RWPE2 (cell line): ENCODE data around the gene WDR77.

Experiments used
- ATAC-seq: fragments of 200-7000 bp; cut with Tn5 transposase; 3 replicates; pipeline ENCODE4 v1.9.1; 2021; ENCODE audit warnings: low read depth
- DNase-seq: peaks from one replicate; pipeline ENCODE4 v3.0.0-alpha.2; 2020; ENCODE audit warnings: low spot score
- H3K27ac ChIP-seq: fragments of 450-650 bp; 2 replicates; pipeline ENCODE4 v1.5.1; 2017; ENCODE audit warnings: mild to moderate bottlenecking; ENCODE audit not compliant: poor library complexity, severe bottlenecking
- H3K27me3 ChIP-seq: fragments of 250-450 bp; sonication (Bioruptor Pico); 2 replicates; pipeline ENCODE4 v1.5.1; 2021; ENCODE audit warnings: mild to moderate bottlenecking, moderate library complexity; ENCODE audit not compliant: insufficient read depth, poor library complexity, severe bottlenecking
- H3K36me3 ChIP-seq: fragments of 250-450 bp; sonication (Bioruptor Pico); 2 replicates; pipeline ENCODE4 v1.5.1; 2020; ENCODE audit warnings: low read depth, mild to moderate bottlenecking, moderate library complexity
- H3K4me1 ChIP-seq: fragments of 250-450 bp; sonication (Bioruptor Pico); 2 replicates; pipeline ENCODE4 v1.5.1; 2021; ENCODE audit warnings: mild to moderate bottlenecking, moderate library complexity; ENCODE audit not compliant: insufficient read depth, poor library complexity, severe bottlenecking
- H3K4me3 ChIP-seq: fragments of 250-450 bp; sonication (Bioruptor Pico); 2 replicates; pipeline ENCODE4 v1.5.1; 2021; ENCODE audit warnings: mild to moderate bottlenecking, moderate library complexity; ENCODE audit not compliant: severe bottlenecking
- H3K9me3 ChIP-seq: fragments of 250-450 bp; sonication (Bioruptor Pico); 2 replicates; pipeline ENCODE4 v1.5.1; 2021; ENCODE audit warnings: mild to moderate bottlenecking, moderate library complexity; ENCODE audit not compliant: severe bottlenecking
- CTCF ChIP-seq: fragments of 450-650 bp; IDR thresholded peaks from one replicate; pipeline ENCODE4 v1.5.1; 2017; ENCODE audit warnings: mild to moderate bottlenecking, moderate library complexity; ENCODE audit not compliant: poor library complexity, severe bottlenecking

WDR77 gene

GRCh38 chr1:111439461-111440351 is 9.3 kb downstream of the WDR77 start:
- ATAC-seq (no peak), DNase-seq (no peak)
- Histone ChIP-seq H3K4me3 (no peak overlapping the region), H3K4me1 (peaks cover 5% of the 10 kb centered on the region), H3K27me3 (no peaks in the 10 kb centered on the region), H3K36me3 (peaks cover 73% of the 10 kb centered on the region), H3K27ac (no peak overlapping the region), H3K9me3 (no peaks in the 10 kb centered on the region)
- TF ChIP-seq CTCF: no peak

- Histone ChIP-seq H3K4me1 (peaks cover 5% of the 10 kb centered on the region), H3K36me3 (peaks cover 43% of the 10 kb centered on the region), H3K9me3 (no peaks in the 10 kb centered on the region), H3K27ac (no peak overlapping the region), H3K27me3 (no peaks in the 10 kb centered on the region), H3K4me3 (no peak overlapping the region)
- DNase-seq (no peak), ATAC-seq (peak; percentile 57)
- TF ChIP-seq CTCF: no peak
Observed at GRCh38 chr1:111436726-111437125, 12.3 kb downstream of the WDR77 start.

- H3K27ac ChIP-seq: no peak overlapping the region
- H3K27me3 ChIP-seq: no peaks in the 10 kb centered on the region
- no peaks in the 10 kb centered on the region for H3K36me3 ChIP-seq
- no peak for TF ChIP-seq CTCF
- ATAC-seq: no peak
- H3K4me1 ChIP-seq: no peaks in the 10 kb centered on the region
- no peak for DNase-seq
- no peak overlapping the region for H3K4me3 ChIP-seq
- H3K9me3 ChIP-seq: no peaks in the 10 kb centered on the region
Observed at GRCh38 chr1:111424281-111424680, 24.8 kb downstream of the WDR77 start.

- TF ChIP-seq CTCF: peak; percentile 13
- peak; percentile 64 for DNase-seq
- no peak overlapping the region for H3K27ac ChIP-seq
- peak; percentile 77 for ATAC-seq
- H3K4me3 ChIP-seq: no peak overlapping the region
- no peaks in the 10 kb centered on the region for H3K36me3 ChIP-seq
- no peaks in the 10 kb centered on the region for H3K9me3 ChIP-seq
- H3K4me1 ChIP-seq: no peaks in the 10 kb centered on the region
- H3K27me3 ChIP-seq: no peaks in the 10 kb centered on the region
Observed at GRCh38 chr1:111422546-111423391, 26.3 kb downstream of the WDR77 start.
